Esophagus muscularis mucosa (tissue), 4 donors: Measurements from ENCODE around the gene SPEF1. TPM values are rescaled to one million over a fixed set of nuclear protein-coding genes. Genes with fewer than 3 reads are reported as not detected.

Experiments used
- DNase-seq: peaks from one replicate; pipeline ENCODE4 v3.0.0-alpha.2; 2017; ENCODE audit errors: extremely low spot score
- H3K27ac ChIP-seq, 4 donors: fragments of 200-600 bp; sonication (generic); replicated peaks in 1 of 4; 1 replicate in 3 of 4; 2 replicates in 1 of 4; pipeline ENCODE4 v1.5.1; 2016 to 2019; ENCODE audit warnings: mild to moderate bottlenecking in 1 of 4
- H3K27me3 ChIP-seq, 4 donors: fragments of 200-600 bp; sonication (generic); one replicate each; pipeline versions ENCODE4 v1.5.1 to v1.6.0; 2016 to 2019
- H3K36me3 ChIP-seq, 4 donors: fragments of 200-600 bp; sonication (generic); one replicate each; pipeline ENCODE4 v1.5.1; 2016 to 2019
- H3K4me1 ChIP-seq, 4 donors: fragments of 200-600 bp; sonication (generic); one replicate each; pipeline ENCODE4 v1.5.1; 2016 to 2019
- H3K4me3 ChIP-seq, 4 donors: fragments of 200-600 bp; sonication (generic); 1 replicate in 2 of 4; 2 replicates in 2 of 4; pipeline ENCODE4 v1.5.1; 2016 to 2019; ENCODE audit warnings: mild to moderate bottlenecking in 4 of 4, moderate library complexity in 1 of 4
- H3K9me3 ChIP-seq, 4 donors: fragments of 200-600 bp; sonication (generic); 1 replicate in 3 of 4; 2 replicates in 1 of 4; pipeline ENCODE4 v1.5.1; 2016 to 2019
- EP300 ChIP-seq: sonication (generic); formaldehyde crosslinking; IDR thresholded peaks from one replicate; pipeline ENCODE4 v1.6.1; 2017; ENCODE audit warnings: antibody characterized with exemption
- POLR2A ChIP-seq: fragments of 450-650 bp; IDR thresholded peaks from one replicate; pipeline ENCODE4 v1.6.1; 2017; ENCODE audit warnings: antibody characterized with exemption, moderate library complexity, mild to moderate bottlenecking, low read depth
- POLR2AphosphoS5 ChIP-seq, 2 donors: sonication (generic); formaldehyde crosslinking; IDR thresholded peaks; one replicate each; pipeline ENCODE4 v1.6.1; 2017; ENCODE audit warnings: antibody characterized with exemption in 2 of 2
- WGBS: methylation state at CpG from one replicate; pipeline ENCODE4 v1.1.5; 2018; 5-methylcytosine and 5-hydroxymethylcytosine counted together
- intact Hi-C: fragments of 100-400 bp; cut with DNase I; formaldehyde crosslinking; loops from one replicate; pipeline ENCODE4 v1.15.1; 2023
- total RNA-seq, 4 donors: library from RNA; depleted of rRNA; stranded (reverse); fragments of >200 nt; gene quantifications; one replicate each; pipeline versions ENCODE4 v1.1.0 to v1.2.1, GENCODE V29; 2016
- TF ChIP-seq, protein P1 (sequence below), 3 experiments: fragments of 200-600 bp in 2 of 3; fragments of 450-650 bp in 1 of 3; sonication (generic) in 2 of 3; IDR thresholded peaks; one replicate each; pipeline ENCODE4 v1.5.1; 2017 to 2019; ENCODE audit warnings: antibody characterized with exemption in 3 of 3, mild to moderate bottlenecking in 2 of 3, moderate library complexity in 1 of 3

The SPEF1 gene
- total RNA-seq, 4 donors from 2014 or later: 0.50 TPM; not detected in 3

DNA sequence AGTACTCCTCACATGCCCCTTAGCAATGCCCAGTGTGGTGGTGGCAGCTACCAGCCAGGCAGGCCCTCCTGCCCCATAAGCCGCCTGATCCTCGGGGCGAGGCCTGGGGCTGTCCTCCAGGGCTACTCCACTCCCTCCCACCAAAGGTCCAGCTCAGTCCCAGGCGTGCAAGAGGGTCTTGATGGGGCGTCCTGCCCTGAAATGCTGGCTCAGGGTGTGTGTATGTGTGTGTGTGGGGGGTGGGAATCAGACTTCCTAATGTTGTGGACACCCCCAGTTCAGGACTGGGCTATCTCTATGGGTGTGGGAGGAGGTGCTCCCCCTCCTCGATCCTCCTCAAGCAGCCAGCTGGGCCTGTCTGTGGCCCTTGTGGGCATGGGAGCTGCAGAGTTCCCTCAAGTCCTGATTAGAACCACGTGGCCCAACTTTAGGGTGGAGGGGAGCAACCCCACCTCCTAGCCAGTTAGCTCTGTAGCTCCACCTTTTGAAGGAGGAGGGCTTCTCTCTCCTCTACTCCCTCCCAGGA, 41.3 kb downstream of the SPEF1 start:
- H3K9me3 ChIP-seq: no peaks in the 10 kb centered on the region
- TF ChIP-seq POLR2A: no peak
- TF ChIP-seq, protein P1, sequence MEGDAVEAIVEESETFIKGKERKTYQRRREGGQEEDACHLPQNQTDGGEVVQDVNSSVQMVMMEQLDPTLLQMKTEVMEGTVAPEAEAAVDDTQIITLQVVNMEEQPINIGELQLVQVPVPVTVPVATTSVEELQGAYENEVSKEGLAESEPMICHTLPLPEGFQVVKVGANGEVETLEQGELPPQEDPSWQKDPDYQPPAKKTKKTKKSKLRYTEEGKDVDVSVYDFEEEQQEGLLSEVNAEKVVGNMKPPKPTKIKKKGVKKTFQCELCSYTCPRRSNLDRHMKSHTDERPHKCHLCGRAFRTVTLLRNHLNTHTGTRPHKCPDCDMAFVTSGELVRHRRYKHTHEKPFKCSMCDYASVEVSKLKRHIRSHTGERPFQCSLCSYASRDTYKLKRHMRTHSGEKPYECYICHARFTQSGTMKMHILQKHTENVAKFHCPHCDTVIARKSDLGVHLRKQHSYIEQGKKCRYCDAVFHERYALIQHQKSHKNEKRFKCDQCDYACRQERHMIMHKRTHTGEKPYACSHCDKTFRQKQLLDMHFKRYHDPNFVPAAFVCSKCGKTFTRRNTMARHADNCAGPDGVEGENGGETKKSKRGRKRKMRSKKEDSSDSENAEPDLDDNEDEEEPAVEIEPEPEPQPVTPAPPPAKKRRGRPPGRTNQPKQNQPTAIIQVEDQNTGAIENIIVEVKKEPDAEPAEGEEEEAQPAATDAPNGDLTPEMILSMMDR (IDR thresholded peaks at IDR 0.05): no peak
- no peak for TF ChIP-seq EP300
- TF ChIP-seq POLR2AphosphoS5 (IDR thresholded peaks at IDR 0.05): no peak
- peaks cover 0 to 64% (median 2%) of the 10 kb centered on the region in 4 donors for H3K36me3 ChIP-seq
- H3K27ac ChIP-seq: peak overlapping the region in 3 of 4 donors; percentile 61 to 73 (median 63)
- H3K27me3 ChIP-seq: peaks cover 0 to 6% (median 0%) of the 10 kb centered on the region in 4 donors
- 59% methylated on average over 4 of the region's 7 CpGs for WGBS
- no peak for DNase-seq
- H3K4me1 ChIP-seq: peaks cover 29 to 51% (median 41%) of the 10 kb centered on the region in 4 donors
- H3K4me3 ChIP-seq: no peak overlapping the region
- intact Hi-C loops: no loop called here

DNA sequence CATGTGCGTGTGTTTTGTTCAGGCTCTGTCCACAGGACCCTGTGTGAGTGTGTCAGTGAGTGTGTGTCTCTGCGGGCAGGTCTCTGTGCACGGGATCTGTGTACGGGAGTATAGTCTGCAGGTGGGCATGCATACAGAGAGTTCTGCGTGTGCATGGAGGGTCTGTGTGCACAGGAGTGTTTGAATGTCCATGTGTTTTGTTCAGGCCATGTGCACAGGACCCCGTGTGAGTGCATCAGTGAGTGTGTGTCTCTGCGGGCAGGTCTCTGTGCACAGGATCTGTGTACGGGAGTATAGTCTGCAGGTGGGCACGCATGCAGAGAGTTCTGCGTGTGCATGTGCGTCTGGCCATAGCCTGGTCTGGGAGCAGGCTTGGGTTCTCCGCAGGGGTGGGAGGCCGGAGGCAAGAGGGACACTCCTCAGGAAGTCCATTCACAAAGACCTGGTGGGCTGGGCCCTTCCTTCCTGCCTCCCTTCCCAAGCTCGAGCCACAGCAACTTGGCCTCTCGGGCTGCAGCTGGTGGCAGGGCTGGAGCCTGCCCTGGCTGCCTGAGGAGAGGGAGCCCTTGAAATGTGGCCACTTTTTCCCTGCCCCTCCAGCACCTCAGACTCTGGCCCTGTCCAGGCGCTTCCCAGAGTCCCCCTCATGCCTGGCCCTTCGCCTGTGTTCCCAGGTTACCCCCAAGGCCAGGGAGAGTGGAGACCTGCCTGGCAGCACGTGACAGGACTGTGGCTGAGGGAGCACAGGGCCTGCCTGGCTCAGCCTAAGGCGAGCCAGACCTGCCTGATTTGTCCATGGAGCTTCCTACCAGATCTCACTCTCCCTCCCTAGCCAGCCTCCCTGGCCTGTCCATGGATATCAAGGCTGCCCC, 42.0 kb downstream of the SPEF1 start:
- Histone ChIP-seq H3K27ac (peak overlapping the region in 3 of 4 donors; percentile 61 to 73 (median 63)), H3K36me3 (peaks cover 0 to 57% (median 2%) of the 10 kb centered on the region in 4 donors), H3K4me1 (peaks cover 26 to 51% (median 37%) of the 10 kb centered on the region in 4 donors), H3K27me3 (no peaks in the 10 kb centered on the region), H3K4me3 (no peak overlapping the region), H3K9me3 (no peaks in the 10 kb centered on the region)
- intact Hi-C loops: no loop called here
- TF ChIP-seq, protein P1 (IDR thresholded peaks at IDR 0.05): no peak
- TF ChIP-seq POLR2AphosphoS5 (IDR thresholded peaks at IDR 0.05) (peak; percentile 48 to 55), POLR2A (no peak), EP300 (no peak)
- WGBS: 67% methylated on average over 16 of the region's 19 CpGs
- DNase-seq: no peak

DNA sequence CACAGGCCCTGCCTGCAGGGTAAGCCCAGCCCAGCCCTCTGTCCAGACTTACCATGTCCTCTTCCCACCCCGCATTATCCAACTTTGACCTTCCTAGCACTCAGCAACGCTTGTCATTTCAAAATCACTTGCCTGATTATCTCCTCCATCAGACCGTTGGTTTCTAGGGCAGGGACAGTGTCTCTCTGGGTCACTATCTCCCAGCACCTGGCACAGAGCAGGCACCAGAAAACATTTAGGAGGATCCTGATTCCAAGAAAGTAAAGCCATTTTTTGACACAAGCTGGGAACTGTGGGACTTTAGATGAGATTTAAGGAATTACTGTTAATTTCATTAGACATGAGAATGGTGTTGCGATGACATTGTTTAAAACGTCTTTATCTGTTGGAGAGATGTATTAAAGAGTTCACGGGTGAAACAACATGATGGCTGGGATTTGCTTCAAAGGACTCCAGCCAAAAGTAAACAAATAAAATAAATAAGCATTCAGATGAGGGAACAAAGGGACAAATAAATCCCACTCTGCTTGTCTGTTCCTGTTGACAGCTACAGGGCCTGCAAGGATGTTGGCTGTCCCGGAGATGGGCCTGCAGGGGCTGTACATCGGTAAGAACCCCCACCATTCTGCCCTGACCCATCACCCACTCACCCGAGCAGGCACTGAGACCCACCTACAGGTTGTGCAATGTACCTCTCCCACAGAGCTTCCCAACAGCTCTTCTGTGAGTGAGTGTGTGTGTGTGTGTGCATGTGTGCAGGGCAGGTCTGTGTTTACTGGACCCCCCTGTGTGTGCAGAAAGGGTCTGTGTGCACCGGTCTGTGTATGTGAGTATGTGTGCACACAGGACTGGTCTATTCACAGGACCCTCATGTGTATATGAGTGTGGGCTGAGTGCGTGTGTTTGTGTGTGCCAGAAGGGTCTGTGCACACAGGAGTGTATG, 42.9 kb downstream of the SPEF1 start:
- H3K4me3 ChIP-seq: no peak overlapping the region
- peaks cover 0 to 48% (median 0%) of the 10 kb centered on the region in 4 donors for H3K36me3 ChIP-seq
- TF ChIP-seq, protein P1 (IDR thresholded peaks at IDR 0.05): no peak
- TF ChIP-seq POLR2A (no peak), POLR2AphosphoS5 (IDR thresholded peaks at IDR 0.05) (no peak), EP300 (no peak)
- H3K9me3 ChIP-seq: no peaks in the 10 kb centered on the region
- no peak overlapping the region for H3K27ac ChIP-seq
- intact Hi-C loops: no loop called here
- DNase-seq: no peak
- peaks cover 0 to 7% (median 0%) of the 10 kb centered on the region in 4 donors for H3K27me3 ChIP-seq
- WGBS: 73% methylated on average over 10 of the region's 11 CpGs
- H3K4me1 ChIP-seq: peaks cover 33 to 57% (median 43%) of the 10 kb centered on the region in 4 donors

DNA sequence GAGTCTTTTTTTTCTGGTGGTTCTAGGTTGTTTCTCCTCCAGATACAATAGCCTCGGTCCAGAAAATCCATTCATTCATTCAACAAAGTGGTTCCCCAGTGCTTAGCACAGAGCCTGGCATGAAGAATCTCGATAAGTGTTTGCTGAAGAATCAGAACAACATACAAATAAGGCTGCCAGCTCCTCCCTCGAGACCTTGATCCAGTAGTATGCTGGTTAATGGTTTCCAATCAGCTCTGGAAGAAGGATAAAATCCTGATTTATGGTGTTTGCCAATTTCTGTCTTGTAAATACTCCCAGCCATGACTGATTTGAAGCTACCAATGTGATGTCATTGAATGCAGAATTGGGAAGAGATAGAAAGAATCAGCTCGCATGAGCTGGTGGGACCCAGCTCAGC, 45.5 kb downstream of the SPEF1 start:
- Histone ChIP-seq H3K27ac (no peak overlapping the region), H3K4me3 (no peak overlapping the region), H3K36me3 (peaks cover 0 to 30% (median 0%) of the 10 kb centered on the region in 4 donors), H3K27me3 (peaks cover 0 to 32% (median 3%) of the 10 kb centered on the region in 4 donors), H3K4me1 (peaks cover 38 to 63% (median 51%) of the 10 kb centered on the region in 4 donors), H3K9me3 (no peaks in the 10 kb centered on the region)
- 92% methylated on average over 4 of the region's 4 CpGs for WGBS
- intact Hi-C loops: no loop called here
- DNase-seq: no peak
- no peak for TF ChIP-seq POLR2AphosphoS5 (IDR thresholded peaks at IDR 0.05)
- TF ChIP-seq, protein P1 (IDR thresholded peaks at IDR 0.05): no peak
- no peak for TF ChIP-seq POLR2A
- no peak for TF ChIP-seq EP300
